Motor neuron (in vitro differentiated cells): Measurements from ENCODE around the gene CCDC24. TPM values are rescaled to one million over a fixed set of nuclear protein-coding genes. Genes with fewer than 3 reads are reported as not detected.

Experiments
- ATAC-seq, 8 experiments: fragments of 200-7000 bp; cut with Tn5 transposase; replicated peaks in 6 of 8; 2 replicates each; pipeline ENCODE4 v1.8.0; 2021; ENCODE audit warnings: mild to moderate bottlenecking in 8 of 8, moderate library complexity in 8 of 8
- H3K27ac ChIP-seq, 2 donors: fragments of 250-450 bp; sonication (Bioruptor Pico); 2 replicates each; pipeline ENCODE4 v1.9.0; 2021; ENCODE audit warnings: antibody characterized with exemption in 2 of 2, mild to moderate bottlenecking in 2 of 2, moderate library complexity in 1 of 2
- H3K4me1 ChIP-seq, 2 donors: fragments of 250-450 bp; sonication (Bioruptor Pico); replicated peaks in 1 of 2; 2 replicates each; pipeline ENCODE4 v1.6.1; 2021; ENCODE audit warnings: antibody characterized with exemption in 2 of 2, mild to moderate bottlenecking in 2 of 2, moderate library complexity in 1 of 2
- H3K4me3 ChIP-seq, 5 donors: fragments of 250-450 bp; sonication (Bioruptor Pico); 2 replicates each; pipeline ENCODE4 v1.9.0; 2021; ENCODE audit warnings: antibody characterized with exemption in 5 of 5, mild to moderate bottlenecking in 5 of 5, moderate library complexity in 4 of 5
- WGBS, 10 experiments: fragments of 450-650 bp; shearing (Covaris generic); methylation state at CpG; one replicate each; pipeline ENCODE4 v1.0.0; 2022; 5-methylcytosine and 5-hydroxymethylcytosine counted together
- in situ Hi-C, 9 experiments: fragments of 400-800 bp; cut with MboI; loops; one replicate each; pipeline ENCODE4 v1.15.0; 2021; ENCODE audit warnings: low sequenced_read_pairs in 9 of 9, low pct_unique_long_range_greater_than_20kb in 2 of 9; ENCODE audit not compliant: unreplicated experiment in 9 of 9
- total RNA-seq, 8 experiments: library from RNA; unstranded; fragments of 300-600 nt; gene quantifications; 2 replicates each; pipeline versions ENCODE4 v1.2.3 to v1.2.4, GENCODE V29; 2022

CCDC24 gene
- total RNA-seq, 8 experiments from 2014 or later = 2.9 to 13.3 (median 6.3) TPM

DNA sequence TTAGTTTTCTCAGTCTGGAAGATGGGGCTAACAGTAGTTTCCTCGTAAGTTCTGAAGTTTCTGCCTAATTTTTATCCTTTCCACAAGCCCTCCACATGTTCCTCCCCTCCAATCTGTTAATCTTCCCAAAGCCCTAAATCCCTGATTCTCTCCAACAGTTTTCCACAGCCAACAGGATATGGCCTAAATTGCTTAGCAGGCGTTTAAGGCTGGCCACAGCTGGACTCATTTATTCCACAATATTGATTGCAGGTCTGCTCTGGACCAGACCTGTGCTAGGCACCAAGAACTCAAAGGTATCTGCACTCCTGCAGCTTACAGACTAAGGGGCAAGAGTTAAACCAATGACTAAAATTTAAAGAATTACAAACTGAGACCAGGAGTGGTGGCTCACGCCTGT lies 35.9 kb downstream of the CCDC24 start:
- WGBS, 10 experiments = 89 to 100% (median 94%) methylated on average over 1 to 3 of the region's 3 CpGs; no CpG with 5 or more reads in 2 of the 10 experiments
- Histone ChIP-seq H3K27ac (no peak overlapping the region), H3K4me1 (peaks cover 14 to 19% of the 10 kb centered on the region in 2 donors), H3K4me3 (no peak overlapping the region)
- in situ Hi-C loops = loop anchor here in 3 of 9 experiments (25.0 kb wide), 1 partner anchor 265 kb away; no protein-coding TSS in a partner anchor
- no peak for ATAC-seq

DNA sequence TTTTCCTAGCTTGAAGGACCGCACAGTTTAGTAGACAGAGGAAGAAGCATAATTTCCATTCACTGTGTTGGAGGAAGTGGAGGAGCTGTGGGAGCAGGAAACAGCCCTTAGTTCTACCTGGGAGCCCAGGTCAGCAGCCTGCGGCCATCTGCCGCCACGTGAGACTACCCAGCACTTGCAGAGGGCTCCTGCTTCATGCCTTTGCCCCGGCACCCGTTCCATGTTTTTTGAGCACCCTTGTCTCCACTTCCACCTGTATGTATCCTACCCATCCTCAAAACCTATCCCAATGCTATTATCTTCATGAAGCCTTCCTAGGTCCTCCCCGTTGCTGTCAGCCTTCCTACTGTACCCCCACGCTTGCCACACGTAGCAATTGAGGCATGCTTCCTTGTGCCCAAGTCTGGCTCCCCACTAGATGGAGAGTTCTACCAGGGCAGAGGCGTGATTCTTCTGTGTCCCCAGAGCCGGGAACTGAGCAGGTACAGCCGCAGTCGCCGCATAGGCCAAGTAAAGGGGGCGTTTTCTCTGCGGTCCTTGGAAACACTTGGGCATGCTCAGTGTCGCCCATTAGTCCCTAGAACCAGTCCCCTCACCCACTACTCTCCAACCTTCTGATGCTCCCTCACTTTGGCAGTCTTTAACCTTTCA lies 38.0 kb downstream of the CCDC24 start:
- H3K4me1 ChIP-seq = peaks cover 15 to 19% of the 10 kb centered on the region in 2 donors
- H3K4me3 ChIP-seq = peak overlapping the region; percentile 61 to 83 (median 77)
- peak overlapping the region; percentile 88 to 90 for H3K27ac ChIP-seq
- WGBS, 10 experiments = 0 to 53% (median 36%) methylated on average over 1 to 16 of the region's 17 CpGs; no CpG with 5 or more reads in 1 of the 10 experiments
- in situ Hi-C loops = loop anchor here in 3 of 9 experiments (25.0 kb wide), 1 partner anchor 267 kb away; no protein-coding TSS in a partner anchor
- peak; percentile 3 to 49 (median 37) for ATAC-seq

GRCh38 chr1:44029911-44030604 lies 38.7 kb downstream of the CCDC24 start:
- Histone ChIP-seq H3K4me1 (peaks cover 15 to 19% of the 10 kb centered on the region in 2 donors), H3K27ac (peak overlapping the region; percentile 88 to 90), H3K4me3 (peak overlapping the region; percentile 61 to 83 (median 77))
- in situ Hi-C loops = loop anchor here in 3 of 9 experiments (25.0 kb wide), 1 partner anchor 268 kb away; no protein-coding TSS in a partner anchor
- ATAC-seq = peak; percentile 75 to 82 (median 76)
- 0 to 1% (median 0%) methylated on average over 2 to 30 of the region's 75 CpGs; no CpG with 5 or more reads in 6 of the 10 experiments for WGBS, 10 experiments

GRCh38 chr1:44030605-44031251 lies 39.3 kb downstream of the CCDC24 start:
- in situ Hi-C loops = loop anchor here in 3 of 9 experiments (25.0 kb wide), 1 partner anchor 268 kb away; no protein-coding TSS in a partner anchor
- Histone ChIP-seq H3K4me3 (peak overlapping the region; percentile 61 to 83 (median 77)), H3K4me1 (peaks cover 16 to 21% of the 10 kb centered on the region in 2 donors), H3K27ac (peak overlapping the region; percentile 88 to 90)
- ATAC-seq = peak; percentile 10 to 71 (median 67)
- 2% methylated on average over 13 of the region's 66 CpGs; no CpG with 5 or more reads in 9 of the 10 experiments for WGBS, 10 experiments

DNA sequence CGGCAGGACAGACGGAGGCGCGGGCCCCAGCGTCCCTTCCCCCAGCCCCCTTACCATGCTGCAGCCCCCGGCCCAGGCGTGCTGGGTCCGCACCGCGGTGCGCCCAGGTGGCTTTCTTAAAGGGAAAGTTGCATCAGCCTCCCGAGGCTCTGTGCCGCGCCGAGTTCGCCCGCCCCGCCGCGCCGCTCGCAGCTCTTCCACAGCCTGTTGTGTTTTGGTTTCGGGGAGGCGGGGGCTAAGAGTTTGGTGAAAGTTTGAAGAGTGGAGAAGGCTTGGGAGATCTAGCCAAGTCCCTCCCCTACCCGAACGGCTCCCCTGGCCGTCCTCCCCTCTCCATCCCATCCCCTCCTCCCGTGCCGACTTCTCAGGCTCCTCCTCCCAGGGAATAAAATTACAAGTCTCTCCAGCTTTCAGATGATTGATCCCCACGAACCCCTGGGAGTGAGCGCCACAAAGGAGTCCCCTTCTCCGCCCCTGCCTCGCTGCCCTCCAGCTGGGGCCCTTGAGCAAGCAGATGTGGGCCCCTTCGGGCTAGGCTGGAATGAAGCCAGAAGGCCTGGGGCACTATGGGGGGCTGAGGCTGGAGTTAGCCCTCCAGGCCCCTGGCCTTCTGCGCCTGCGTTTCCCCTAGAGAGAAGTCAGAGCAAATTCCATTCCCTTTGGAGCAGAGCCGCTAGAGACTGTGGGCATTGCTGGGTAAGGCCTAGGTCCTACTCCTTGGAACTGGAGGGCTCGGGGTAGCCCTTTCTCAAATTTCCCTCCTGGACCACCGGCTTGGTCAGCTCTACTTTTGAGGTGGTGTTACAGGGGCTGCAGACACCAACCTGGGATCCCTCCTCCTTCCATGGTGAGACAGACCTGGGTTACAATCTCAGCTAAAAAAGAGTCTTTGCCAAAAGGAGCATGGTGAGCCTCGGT lies 40.1 kb downstream of the CCDC24 start, which contains the start of gene SLC6A9:
Gene SLC6A9, minus strand, starts transcription at position 211 of the 918 bp plus-strand sequence. CDS start 7,185 bp downstream, outside the sequence.
- H3K4me3 ChIP-seq = peak within 1 kb of the TSS; percentile 61 to 83 (median 77)
- H3K27ac ChIP-seq = peak within 1 kb of the TSS; percentile 88 to 90
- ATAC-seq = peak; percentile 1 to 42 (median 22)
- in situ Hi-C loops = loop anchor here in 3 of 9 experiments (25.0 kb wide), 1 partner anchor 269 kb away; no protein-coding TSS in a partner anchor
- WGBS, 10 experiments = 6 to 100% (median 11%) methylated on average over 1 to 13 of the region's 40 CpGs; no CpG with 5 or more reads in 5 of the 10 experiments
- peaks cover 24 to 28% of the 10 kb centered on the region in 2 donors for H3K4me1 ChIP-seq

DNA sequence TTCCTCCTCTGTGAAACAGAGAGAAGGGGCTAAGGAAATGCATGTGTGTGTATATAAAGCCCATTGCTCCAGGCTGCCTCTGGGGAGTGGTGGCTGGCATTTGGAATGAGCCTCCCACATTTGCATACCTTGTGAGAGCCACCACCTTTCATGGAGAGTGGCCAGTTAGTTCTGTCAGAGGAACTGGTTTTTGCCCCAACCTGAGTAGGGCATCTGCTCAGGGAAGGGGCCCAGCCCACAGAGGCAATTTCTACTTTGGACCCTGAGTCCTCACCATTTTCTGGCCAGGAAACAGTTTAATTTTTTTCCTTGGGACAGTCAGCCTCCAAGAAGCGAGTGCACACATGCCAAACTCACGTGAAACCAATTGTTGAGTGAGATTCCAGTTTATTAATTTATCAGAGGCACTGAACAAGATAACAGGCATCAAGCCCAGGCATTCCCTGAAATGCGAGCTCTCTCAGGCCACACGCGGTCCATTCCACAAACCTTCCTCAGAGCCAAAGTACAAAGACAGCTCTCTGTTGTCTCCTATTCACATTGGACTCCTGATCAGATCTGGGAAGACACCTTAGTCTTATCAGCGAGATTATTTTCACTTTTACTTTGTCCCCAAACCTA lies 40.9 kb downstream of the CCDC24 start:
- Histone ChIP-seq H3K27ac (peak overlapping the region in 1 of 2 donors; percentile 88), H3K4me1 (peaks cover 32 to 36% of the 10 kb centered on the region in 2 donors), H3K4me3 (peak overlapping the region in 4 of 5 donors; percentile 61 to 83 (median 78))
- in situ Hi-C loops = loop anchor here in 3 of 9 experiments (25.0 kb wide), 1 partner anchor 270 kb away; no protein-coding TSS in a partner anchor
- ATAC-seq = no peak
- WGBS, 10 experiments = 64 to 92% (median 85%) methylated on average over 4 to 6 of the region's 6 CpGs; no CpG with 5 or more reads in 5 of the 10 experiments

DNA sequence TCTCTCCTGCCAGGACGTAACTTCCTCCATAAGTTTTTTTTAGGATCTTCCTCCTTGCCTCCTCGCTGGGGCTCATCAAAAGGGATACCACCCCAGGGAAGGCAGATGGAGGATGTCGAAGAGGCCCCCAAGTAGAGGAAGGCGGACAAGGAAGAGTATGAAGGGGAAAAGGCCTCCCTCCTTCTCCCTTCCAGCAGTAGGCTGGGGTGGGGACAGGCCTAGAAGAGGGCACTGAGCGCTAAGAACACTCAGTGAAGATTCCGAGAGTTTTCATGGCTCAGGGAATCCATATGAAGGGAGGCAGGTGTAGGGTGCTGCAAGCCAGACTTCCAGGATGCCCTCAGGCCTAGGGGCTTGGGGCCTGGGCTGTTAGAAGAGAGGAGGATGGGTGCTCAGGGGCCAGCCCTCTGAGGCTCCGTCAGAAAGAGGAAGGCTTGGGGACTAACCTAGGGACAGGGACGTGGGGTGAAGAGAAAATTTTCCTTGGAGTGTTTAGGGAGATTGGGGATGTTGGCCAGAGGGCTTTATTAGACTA lies 41.7 kb downstream of the CCDC24 start:
- Histone ChIP-seq H3K4me3 (no peak overlapping the region), H3K4me1 (peaks cover 38 to 40% of the 10 kb centered on the region in 2 donors), H3K27ac (no peak overlapping the region)
- in situ Hi-C loops = loop anchor here in 3 of 9 experiments (25.0 kb wide), 1 partner anchor 271 kb away; no protein-coding TSS in a partner anchor
- ATAC-seq = no peak
- WGBS, 10 experiments = 83 to 100% (median 89%) methylated on average over 1 to 8 of the region's 8 CpGs; no CpG with 5 or more reads in 3 of the 10 experiments

DNA sequence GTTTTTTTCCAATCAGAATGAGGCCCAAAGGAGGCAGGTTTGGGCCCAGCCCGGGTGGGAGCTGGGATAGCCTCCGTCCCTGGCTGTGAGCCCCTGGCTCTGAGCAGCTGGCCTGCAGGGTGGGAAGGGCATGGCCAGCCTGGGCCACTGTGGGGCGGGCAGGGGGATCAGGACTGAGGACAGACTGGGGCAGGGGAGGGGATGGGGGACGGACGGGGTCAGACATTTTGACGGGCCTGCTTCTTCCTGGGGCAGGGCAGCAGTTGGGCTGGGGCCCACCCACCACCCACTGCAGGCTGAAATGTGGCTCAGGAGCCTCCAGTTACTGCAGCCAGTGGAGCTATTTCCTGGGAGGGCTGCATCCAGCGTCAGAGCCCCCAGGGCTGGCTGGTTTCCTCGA lies 42.4 kb downstream of the CCDC24 start:
- WGBS, 10 experiments = 35 to 80% (median 40%) methylated on average over 1 to 2 of the region's 8 CpGs; no CpG with 5 or more reads in 7 of the 10 experiments
- Histone ChIP-seq H3K27ac (no peak overlapping the region), H3K4me3 (no peak overlapping the region), H3K4me1 (peaks cover 37 to 39% of the 10 kb centered on the region in 2 donors)
- ATAC-seq = no peak
- in situ Hi-C loops = loop anchor here in 3 of 9 experiments (25.0 kb wide), 1 partner anchor 271 kb away; no protein-coding TSS in a partner anchor

GRCh38 chr1:44034423-44034822 lies 43.0 kb downstream of the CCDC24 start:
- WGBS, 10 experiments = 82 to 100% methylated on average over 1 to 2 of the region's 4 CpGs; no CpG with 5 or more reads in 8 of the 10 experiments
- H3K4me3 ChIP-seq = no peak overlapping the region
- ATAC-seq = no peak
- H3K27ac ChIP-seq = no peak overlapping the region
- peaks cover 31 to 32% of the 10 kb centered on the region in 2 donors for H3K4me1 ChIP-seq
- in situ Hi-C loops = loop anchor here in 3 of 9 experiments (25.0 kb wide), 1 partner anchor 272 kb away; no protein-coding TSS in a partner anchor

DNA sequence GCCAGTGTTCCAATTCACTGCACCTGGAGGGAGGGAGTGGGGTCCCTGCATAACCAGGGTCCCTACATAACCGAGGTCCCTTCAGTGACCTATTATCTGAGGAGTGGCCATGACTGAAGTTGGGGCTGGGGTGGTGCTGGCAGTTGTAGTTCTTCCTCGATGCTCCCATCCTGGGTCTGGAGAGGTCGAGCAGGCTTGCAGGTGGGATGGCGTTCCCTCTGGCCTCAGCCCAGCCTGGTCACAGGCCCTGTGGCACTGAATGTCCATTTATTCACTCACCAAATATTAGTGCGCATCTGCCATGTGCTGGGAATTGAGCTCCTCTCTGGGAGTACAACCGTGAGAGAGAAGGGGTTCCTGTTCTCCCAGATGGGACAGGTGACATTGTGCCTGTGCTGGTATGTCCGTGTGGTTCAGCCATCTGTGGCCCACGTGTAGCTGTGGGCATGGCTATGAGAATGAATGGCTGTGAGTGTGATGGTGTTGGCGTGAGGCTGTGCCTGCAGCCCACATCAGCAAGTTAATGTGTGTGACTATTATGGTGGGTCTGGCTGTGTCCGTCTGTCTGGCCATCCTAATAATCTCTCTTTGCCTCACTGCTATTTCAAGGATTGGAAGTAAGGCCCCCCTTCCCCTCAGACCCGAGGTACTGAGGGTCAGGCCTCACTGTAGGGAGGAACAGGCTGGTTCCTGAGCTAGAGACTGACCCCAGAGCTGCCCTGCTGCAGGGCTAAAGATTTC lies 43.7 kb downstream of the CCDC24 start:
- no peak for ATAC-seq
- no peak overlapping the region for H3K27ac ChIP-seq
- in situ Hi-C loops = loop anchor here in 3 of 9 experiments (25.0 kb wide), 1 partner anchor 273 kb away; no protein-coding TSS in a partner anchor
- 34 to 98% (median 84%) methylated on average over 2 to 8 of the region's 11 CpGs; no CpG with 5 or more reads in 4 of the 10 experiments for WGBS, 10 experiments
- peaks cover 31% of the 10 kb centered on the region in 2 donors for H3K4me1 ChIP-seq
- H3K4me3 ChIP-seq = no peak overlapping the region
